Measurements from ENCODE around the gene REPS2.

Gene REPS2

GRCh38 chrX:16983051-16983450 is 36.6 kb downstream of the REPS2 start:
- Histone ChIP-seq H3K4me2 (ENCODE audit: low read length) (no peak overlapping the region), H4K12ac (ENCODE audit: low read depth, low read length) (no peak overlapping the region), H4K8ac (ENCODE audit: low read depth, low read length) (no peak overlapping the region), H3K27ac (ENCODE audit: low read depth, low read length) (no peak overlapping the region), H3K79me2 (ENCODE audit: control insufficient read depth, insufficient read depth, low read length, poor library complexity) (no peaks in the 10 kb centered on the region), H4K91ac (ENCODE audit: low read depth, low read length) (no peak overlapping the region), H3K4ac (ENCODE audit: low read depth, low read length) (no peak overlapping the region), H3K79me1 (ENCODE audit: low read length) (no peaks in the 10 kb centered on the region), H2AK5ac (ENCODE audit: low read length) (no peak overlapping the region), H3K4me1 (ENCODE audit: control insufficient read depth in 1 of 2, insufficient read depth in 2 of 2, low read length in 2 of 2) (no peaks in the 10 kb centered on the region), H2BK5ac (ENCODE audit: low read depth, low read length, poor library complexity) (no peak overlapping the region), H2AFZ (ENCODE audit: insufficient read depth, low read length, poor library complexity) (no peak overlapping the region), H3K14ac (ENCODE audit: low read length) (no peak overlapping the region), H3K23ac (ENCODE audit: low read length) (no peak overlapping the region), H3K9ac (ENCODE audit: low read length) (no peak overlapping the region), H3K9me3 (ENCODE audit: insufficient read depth, low read depth, low read length) (no peaks in the 10 kb centered on the region), H3K27me3 (ENCODE audit: insufficient read depth, low read length) (no peaks in the 10 kb centered on the region), H3K4me3 (ENCODE audit: low read depth, low read length) (no peak overlapping the region), H3K18ac (ENCODE audit: low read length) (no peak overlapping the region), H2BK120ac (ENCODE audit: insufficient read depth, low read length, poor library complexity) (no peak overlapping the region), H2BK12ac (ENCODE audit: low read length) (no peak overlapping the region), H3K36me3 (ENCODE audit: control insufficient read depth in 1 of 2, insufficient read depth in 2 of 2, low read length in 2 of 2) (no peaks in the 10 kb centered on the region)
- WGBS (ENCODE audit: extremely low coverage, insufficient coverage, insufficient read length) = no CpG with 5 or more reads among the region's 1 CpG
- no peak for DNase-seq

GRCh38 chrX:16985286-16985685 is 38.8 kb downstream of the REPS2 start:
- no peaks in the 10 kb centered on the region for H3K36me3 ChIP-seq (ENCODE audit: control insufficient read depth in 1 of 2, insufficient read depth in 2 of 2, low read length in 2 of 2)
- H3K4me2 ChIP-seq (ENCODE audit: low read length) = no peak overlapping the region
- H4K91ac ChIP-seq (ENCODE audit: low read depth, low read length) = no peak overlapping the region
- no peak overlapping the region for H2AFZ ChIP-seq (ENCODE audit: insufficient read depth, low read length, poor library complexity)
- no peak overlapping the region for H3K4me3 ChIP-seq (ENCODE audit: low read depth, low read length)
- H3K27ac ChIP-seq (ENCODE audit: low read depth, low read length) = no peak overlapping the region
- no peaks in the 10 kb centered on the region for H3K4me1 ChIP-seq (ENCODE audit: control insufficient read depth in 1 of 2, insufficient read depth in 2 of 2, low read length in 2 of 2)
- no peaks in the 10 kb centered on the region for H3K27me3 ChIP-seq (ENCODE audit: insufficient read depth, low read length)
- H2BK5ac ChIP-seq (ENCODE audit: low read depth, low read length, poor library complexity) = no peak overlapping the region
- H3K9me3 ChIP-seq (ENCODE audit: insufficient read depth, low read depth, low read length) = no peaks in the 10 kb centered on the region
- WGBS (ENCODE audit: extremely low coverage, insufficient coverage, insufficient read length) = no CpG with 5 or more reads among the region's 3 CpGs
- H3K23ac ChIP-seq (ENCODE audit: low read length) = no peak overlapping the region
- H3K14ac ChIP-seq (ENCODE audit: low read length) = no peak overlapping the region
- H2BK12ac ChIP-seq (ENCODE audit: low read length) = no peak overlapping the region
- no peak overlapping the region for H4K8ac ChIP-seq (ENCODE audit: low read depth, low read length)
- no peak overlapping the region for H2BK120ac ChIP-seq (ENCODE audit: insufficient read depth, low read length, poor library complexity)
- H3K9ac ChIP-seq (ENCODE audit: low read length) = no peak overlapping the region
- no peaks in the 10 kb centered on the region for H3K79me1 ChIP-seq (ENCODE audit: low read length)
- H4K12ac ChIP-seq (ENCODE audit: low read depth, low read length) = no peak overlapping the region
- DNase-seq = no peak
- no peak overlapping the region for H3K4ac ChIP-seq (ENCODE audit: low read depth, low read length)
- H3K18ac ChIP-seq (ENCODE audit: low read length) = no peak overlapping the region
- H2AK5ac ChIP-seq (ENCODE audit: low read length) = no peak overlapping the region
- H3K79me2 ChIP-seq (ENCODE audit: control insufficient read depth, insufficient read depth, low read length, poor library complexity) = no peaks in the 10 kb centered on the region

DNA sequence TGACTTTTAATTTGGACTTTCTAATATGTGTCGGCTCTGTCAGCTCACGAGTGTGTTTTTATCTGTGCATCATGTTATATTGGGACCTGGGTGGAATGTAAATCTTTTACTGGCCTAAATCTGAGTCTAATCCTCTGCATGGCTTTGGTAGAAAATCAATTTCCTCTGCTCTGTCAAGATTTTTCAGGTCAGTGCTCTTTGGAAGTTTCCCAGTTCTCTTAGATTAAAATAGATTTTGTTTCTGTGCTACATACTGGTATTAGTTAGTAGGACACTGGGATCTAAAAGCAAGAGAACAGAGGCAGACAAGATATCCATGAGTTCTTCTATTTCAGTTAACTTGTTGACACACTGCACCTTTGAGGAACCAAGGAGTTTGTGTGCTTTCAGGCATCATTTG is 39.7 kb downstream of the REPS2 start:
- no peaks in the 10 kb centered on the region for H3K27me3 ChIP-seq (ENCODE audit: insufficient read depth, low read length)

GRCh38 chrX:16989750-16990149 is 43.3 kb downstream of the REPS2 start:
- no peak overlapping the region for H2BK12ac ChIP-seq (ENCODE audit: low read length)
- H3K14ac ChIP-seq (ENCODE audit: low read length) = no peak overlapping the region
- no peak overlapping the region for H2BK5ac ChIP-seq (ENCODE audit: low read depth, low read length, poor library complexity)
- no peak overlapping the region for H4K8ac ChIP-seq (ENCODE audit: low read depth, low read length)
- no peak overlapping the region for H3K4ac ChIP-seq (ENCODE audit: low read depth, low read length)
- H3K23ac ChIP-seq (ENCODE audit: low read length) = no peak overlapping the region
- no peak overlapping the region for H3K18ac ChIP-seq (ENCODE audit: low read length)
- H3K9me3 ChIP-seq (ENCODE audit: insufficient read depth, low read depth, low read length) = no peaks in the 10 kb centered on the region
- no peak overlapping the region for H3K4me3 ChIP-seq (ENCODE audit: low read depth, low read length)
- H3K27me3 ChIP-seq (ENCODE audit: insufficient read depth, low read length) = no peaks in the 10 kb centered on the region
- no peak overlapping the region for H2AFZ ChIP-seq (ENCODE audit: insufficient read depth, low read length, poor library complexity)
- no peak overlapping the region for H3K27ac ChIP-seq (ENCODE audit: low read depth, low read length)
- H3K36me3 ChIP-seq (ENCODE audit: control insufficient read depth in 1 of 2, insufficient read depth in 2 of 2, low read length in 2 of 2) = no peaks in the 10 kb centered on the region
- H3K4me2 ChIP-seq (ENCODE audit: low read length) = no peak overlapping the region
- no peak overlapping the region for H2BK120ac ChIP-seq (ENCODE audit: insufficient read depth, low read length, poor library complexity)
- H3K79me2 ChIP-seq (ENCODE audit: control insufficient read depth, insufficient read depth, low read length, poor library complexity) = no peaks in the 10 kb centered on the region
- H3K79me1 ChIP-seq (ENCODE audit: low read length) = no peaks in the 10 kb centered on the region
- H3K9ac ChIP-seq (ENCODE audit: low read length) = no peak overlapping the region
- H4K91ac ChIP-seq (ENCODE audit: low read depth, low read length) = no peak overlapping the region
- no peaks in the 10 kb centered on the region for H3K4me1 ChIP-seq (ENCODE audit: control insufficient read depth in 1 of 2, insufficient read depth in 2 of 2, low read length in 2 of 2)
- H2AK5ac ChIP-seq (ENCODE audit: low read length) = no peak overlapping the region
- no peak for DNase-seq
- H4K12ac ChIP-seq (ENCODE audit: low read depth, low read length) = no peak overlapping the region

More for the DNA sequence above, 39.7 kb downstream of the REPS2 start:
- no peaks in the 10 kb centered on the region for H3K79me1 ChIP-seq (ENCODE audit: low read length)
- H3K36me3 ChIP-seq (ENCODE audit: control insufficient read depth in 1 of 2, insufficient read depth in 2 of 2, low read length in 2 of 2) = no peaks in the 10 kb centered on the region
- no peak overlapping the region for H3K14ac ChIP-seq (ENCODE audit: low read length)
- H3K9me3 ChIP-seq (ENCODE audit: insufficient read depth, low read depth, low read length) = no peaks in the 10 kb centered on the region
- no peak overlapping the region for H4K8ac ChIP-seq (ENCODE audit: low read depth, low read length)
- no peak overlapping the region for H2BK5ac ChIP-seq (ENCODE audit: low read depth, low read length, poor library complexity)
- no peak overlapping the region for H3K27ac ChIP-seq (ENCODE audit: low read depth, low read length)
- H3K4me2 ChIP-seq (ENCODE audit: low read length) = no peak overlapping the region
- no peak for DNase-seq
- no peak overlapping the region for H3K9ac ChIP-seq (ENCODE audit: low read length)
- H3K4me1 ChIP-seq (ENCODE audit: control insufficient read depth in 1 of 2, insufficient read depth in 2 of 2, low read length in 2 of 2) = no peaks in the 10 kb centered on the region
- no peak overlapping the region for H2AK5ac ChIP-seq (ENCODE audit: low read length)
- no peak overlapping the region for H2BK120ac ChIP-seq (ENCODE audit: insufficient read depth, low read length, poor library complexity)
- no peak overlapping the region for H3K18ac ChIP-seq (ENCODE audit: low read length)
- H3K79me2 ChIP-seq (ENCODE audit: control insufficient read depth, insufficient read depth, low read length, poor library complexity) = no peaks in the 10 kb centered on the region
- H2AFZ ChIP-seq (ENCODE audit: insufficient read depth, low read length, poor library complexity) = no peak overlapping the region
- H3K4me3 ChIP-seq (ENCODE audit: low read depth, low read length) = no peak overlapping the region
- no peak overlapping the region for H2BK12ac ChIP-seq (ENCODE audit: low read length)
- H3K4ac ChIP-seq (ENCODE audit: low read depth, low read length) = no peak overlapping the region
- no peak overlapping the region for H4K12ac ChIP-seq (ENCODE audit: low read depth, low read length)
- WGBS (ENCODE audit: extremely low coverage, insufficient coverage, insufficient read length) = no CpG with 5 or more reads among the region's 2 CpGs
- H4K91ac ChIP-seq (ENCODE audit: low read depth, low read length) = no peak overlapping the region
- H3K23ac ChIP-seq (ENCODE audit: low read length) = no peak overlapping the region

Measured in trophoblast cell (in vitro differentiated cells and primary cell).